GM19455 (cell line): ENCODE data around the gene NOTCH4.
"Not testable (repeated sequence)": the region's sequence is repeated elsewhere in the genome, so short reads cannot be mapped to it uniquely, and the experiment has no call there.

ENCODE experiments used
- ATAC-seq: cut with Tn5 transposase; IDR thresholded peaks from one replicate; pipeline ENCODE4 v1.9.1; 2021; ENCODE audit not compliant: unreplicated experiment

NOTCH4 gene

DNA sequence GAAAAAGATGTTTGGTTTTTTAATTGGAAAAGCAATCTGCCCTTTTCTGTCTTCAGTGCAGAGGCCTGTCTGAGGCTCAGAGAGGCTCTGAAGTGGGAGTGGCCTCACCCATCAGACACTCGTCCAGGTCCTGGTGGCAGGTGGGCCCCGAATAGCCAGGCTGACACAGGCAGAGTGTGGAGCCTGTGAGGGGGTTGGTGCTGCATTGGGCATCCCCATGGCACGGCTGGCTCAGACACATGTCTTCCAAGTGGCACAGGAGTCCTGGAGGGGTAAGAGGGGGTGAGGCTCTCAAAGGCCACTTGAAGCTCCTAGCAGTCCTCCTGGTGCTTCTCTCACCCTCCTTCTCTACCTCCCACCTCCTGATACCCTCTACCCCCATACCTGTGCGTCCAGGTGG lies 3.8 kb downstream of the NOTCH4 start:
- ATAC-seq: no peak

DNA sequence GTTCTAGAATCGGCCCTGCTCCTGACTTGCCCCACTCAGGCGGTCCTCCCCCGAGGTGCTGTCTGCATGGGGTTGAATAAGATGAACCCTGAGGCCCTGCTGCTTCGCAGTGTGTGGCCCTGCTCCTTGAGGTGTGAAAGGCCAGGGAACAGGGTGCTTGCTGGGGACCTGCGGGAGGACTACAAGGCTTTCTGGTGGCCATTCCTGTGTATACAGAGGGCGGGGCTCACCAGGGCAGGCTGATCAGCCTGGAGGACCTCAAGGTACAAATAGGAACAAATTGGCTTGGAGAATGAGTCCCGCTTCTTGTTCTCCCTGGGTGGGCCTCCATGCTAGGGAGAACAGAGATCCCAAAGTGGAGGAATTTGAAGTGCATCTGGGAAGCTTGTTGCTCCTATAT lies 5.7 kb downstream of the NOTCH4 start:
- no peak for ATAC-seq

DNA sequence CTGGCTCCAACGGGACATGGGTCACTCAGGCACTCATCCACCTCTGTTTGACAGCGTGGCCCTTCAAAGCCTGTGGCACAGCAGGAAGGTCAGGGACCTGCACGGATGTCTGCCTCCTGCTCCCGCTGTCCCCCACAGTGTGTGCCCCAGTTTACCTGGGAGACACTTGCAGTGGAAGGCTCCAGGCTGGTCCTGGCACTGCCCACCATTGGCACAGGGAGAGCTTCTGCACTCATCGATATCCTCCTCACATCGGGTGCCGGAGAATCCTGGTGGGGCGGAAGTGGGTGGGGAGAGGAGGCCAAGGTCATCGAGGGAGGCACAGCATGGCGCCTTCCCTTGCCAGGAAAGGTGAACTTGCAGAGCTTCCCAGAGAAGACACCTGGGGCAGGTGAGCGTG lies 6.9 kb downstream of the NOTCH4 start:
- no peak for ATAC-seq

DNA sequence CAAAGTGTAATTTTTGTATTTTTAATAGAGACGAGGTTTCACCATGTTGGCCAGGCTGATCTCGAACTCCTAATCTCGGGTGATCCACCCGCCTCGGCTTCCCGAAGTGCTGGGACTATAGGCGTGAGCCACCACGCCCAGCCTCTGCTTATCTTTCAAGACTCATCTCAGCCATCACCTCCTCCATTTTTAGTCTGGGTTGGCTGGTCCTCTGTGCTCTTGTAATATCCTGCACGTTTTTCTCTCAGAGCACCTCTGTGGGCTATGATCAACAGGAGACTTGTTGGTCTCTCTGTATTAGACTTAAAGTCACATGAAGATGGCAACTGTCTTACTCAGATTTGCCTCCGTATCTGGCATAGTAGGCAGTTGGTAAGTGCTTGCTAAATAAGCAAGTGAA lies 7.6 kb downstream of the NOTCH4 start:
- ATAC-seq: no peak

DNA sequence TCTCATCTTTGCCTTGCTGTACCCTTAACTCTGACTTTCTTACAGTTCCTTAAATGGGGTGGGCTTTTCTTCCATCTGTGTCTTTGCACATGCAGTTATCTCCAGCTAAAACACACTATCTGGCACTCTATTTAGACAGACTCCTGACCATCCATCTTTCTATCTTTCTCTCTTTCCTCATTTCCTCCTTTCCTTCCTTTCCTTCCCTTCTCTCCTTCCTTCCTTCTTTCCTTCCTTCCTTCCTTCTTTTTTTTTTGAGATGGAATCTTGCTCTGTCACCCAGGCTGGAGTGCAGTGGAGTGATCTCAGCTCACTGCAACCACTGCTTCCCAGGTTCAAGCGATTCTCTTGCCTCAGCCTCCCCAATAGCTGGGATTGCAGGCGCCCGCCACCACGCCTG lies 8.2 kb downstream of the NOTCH4 start:
- ATAC-seq: no peak

DNA sequence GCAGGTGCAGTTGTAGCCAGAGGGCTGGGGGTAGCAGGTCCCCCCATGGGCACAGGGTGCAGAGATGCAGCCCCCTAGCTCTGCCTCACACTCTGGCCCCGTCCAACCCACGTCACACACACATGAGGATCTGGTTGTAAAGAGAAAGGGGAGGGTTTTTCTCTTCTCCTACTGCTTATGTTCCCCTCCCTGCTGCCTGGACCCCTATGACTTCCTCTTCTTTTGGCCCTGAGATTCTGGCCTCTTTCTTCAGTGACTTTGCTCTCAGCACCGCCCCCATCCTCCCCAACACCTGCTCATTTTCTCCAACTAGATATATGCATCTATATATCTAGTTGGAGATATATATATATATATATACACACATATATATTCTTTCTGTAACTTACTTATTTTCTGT lies 9.7 kb downstream of the NOTCH4 start:
- no peak for ATAC-seq

DNA sequence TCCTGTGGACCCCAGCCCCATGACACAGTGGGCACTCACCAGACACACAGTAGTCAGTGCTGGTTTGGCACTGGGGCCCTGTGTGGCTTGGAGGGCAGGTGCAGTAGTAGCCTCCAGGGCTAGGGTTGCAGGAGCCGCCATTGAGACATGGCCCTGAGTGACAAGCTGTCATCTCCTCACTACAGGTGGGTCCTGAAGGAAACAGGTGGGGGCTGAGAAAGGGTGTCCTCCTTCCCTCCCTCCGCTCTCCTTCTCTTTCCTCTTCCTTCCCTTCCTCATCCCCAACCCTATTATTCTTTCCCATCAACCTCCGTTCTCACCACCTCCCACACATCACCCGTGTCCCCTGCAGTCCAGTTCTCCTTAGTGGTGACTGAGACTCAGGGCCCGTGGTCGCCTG lies 10.2 kb downstream of the NOTCH4 start:
- no peak for ATAC-seq

DNA sequence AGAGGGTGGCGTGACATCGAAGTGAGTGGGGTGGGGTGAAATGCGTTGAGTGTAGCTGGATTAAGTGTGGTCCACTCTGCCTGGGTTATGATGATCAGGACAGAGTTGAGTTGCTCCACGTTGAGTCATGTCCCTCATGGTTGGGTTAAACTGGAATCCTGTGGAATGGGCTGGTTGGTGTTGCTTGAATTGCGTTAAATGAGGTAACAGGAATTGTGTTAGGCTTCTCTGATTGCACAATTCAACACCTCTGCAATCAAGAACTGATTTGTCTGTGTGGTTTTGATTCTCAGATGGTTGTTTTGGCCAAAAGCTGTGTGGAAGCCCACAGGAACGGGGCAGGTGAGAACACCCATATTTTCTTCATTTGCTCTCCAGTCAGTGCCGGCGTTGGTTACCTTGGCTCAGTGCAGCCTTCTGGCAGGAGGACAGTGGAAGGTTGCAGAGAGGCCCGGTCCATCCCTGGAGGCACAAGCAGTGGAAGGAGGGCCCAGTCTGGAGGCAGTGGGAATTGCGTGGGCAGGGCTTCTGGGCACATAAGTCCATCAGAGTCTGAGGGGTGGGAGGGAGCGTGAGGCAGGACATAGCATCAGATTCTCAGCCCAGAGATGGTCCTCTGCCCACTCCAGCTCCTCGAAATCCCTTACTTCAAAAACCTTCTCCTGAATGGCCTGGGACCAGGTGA lies 11.6 kb downstream of the NOTCH4 start:
- ATAC-seq: no peak

DNA sequence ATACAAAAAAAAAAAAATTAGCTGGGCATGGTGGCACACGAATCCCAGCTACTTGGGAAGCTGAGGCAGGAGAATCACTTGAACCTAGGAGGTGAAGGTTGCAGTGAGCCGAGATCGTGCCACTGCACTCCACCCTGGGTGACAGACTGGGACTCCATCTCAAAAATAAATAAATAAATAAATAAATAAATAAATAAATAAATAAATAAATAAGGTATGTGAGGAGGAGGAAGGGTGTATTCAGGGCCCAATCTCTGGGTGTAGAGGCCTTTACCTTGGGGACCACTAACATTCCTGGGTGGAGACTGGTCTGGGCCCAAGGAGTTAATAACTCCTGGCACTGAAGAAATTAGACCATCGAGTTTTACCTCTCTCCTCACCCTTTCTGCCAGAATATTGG lies 12.4 kb downstream of the NOTCH4 start:
- ATAC-seq: not testable (repeated sequence)

DNA sequence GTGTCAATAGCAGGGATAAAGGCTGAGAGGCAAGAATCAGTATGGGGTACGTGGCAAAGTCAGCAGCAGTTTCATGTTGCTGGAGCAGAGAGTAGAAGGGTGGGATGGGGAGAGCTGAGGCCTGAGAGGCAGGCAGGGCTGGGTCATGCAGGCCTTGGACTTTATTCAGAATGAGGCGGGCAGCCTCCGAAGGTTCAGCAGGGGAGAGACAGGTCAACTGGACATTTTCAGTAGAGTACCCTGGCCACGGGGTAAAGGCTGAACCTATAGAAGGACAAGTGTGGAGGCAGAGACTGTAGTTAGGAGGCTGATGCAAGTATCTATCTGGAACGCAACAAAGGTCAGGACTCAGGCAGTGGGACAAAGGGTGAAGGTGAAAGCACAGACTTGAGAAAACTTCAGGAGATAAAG lies 13.7 kb downstream of the NOTCH4 start:
- no peak for ATAC-seq

DNA sequence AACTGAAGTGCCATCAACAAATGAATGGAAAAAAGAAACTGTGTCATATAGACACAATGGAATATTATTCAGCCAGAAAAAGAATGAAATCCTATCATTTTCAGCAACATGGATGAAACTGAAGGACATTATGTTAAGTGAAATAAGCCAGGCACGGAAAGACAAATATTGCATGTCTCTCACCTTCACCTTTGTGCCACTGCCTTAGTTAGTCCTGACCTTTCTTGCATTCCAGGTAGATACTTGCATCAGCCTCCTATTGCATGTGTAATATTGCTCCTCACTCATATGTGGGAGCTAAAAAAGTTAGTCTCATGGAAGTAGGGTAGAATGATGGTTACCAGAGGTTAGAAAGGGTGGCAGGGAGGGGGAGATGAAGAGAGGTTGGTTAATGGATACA lies 14.9 kb downstream of the NOTCH4 start:
- no peak for ATAC-seq

DNA sequence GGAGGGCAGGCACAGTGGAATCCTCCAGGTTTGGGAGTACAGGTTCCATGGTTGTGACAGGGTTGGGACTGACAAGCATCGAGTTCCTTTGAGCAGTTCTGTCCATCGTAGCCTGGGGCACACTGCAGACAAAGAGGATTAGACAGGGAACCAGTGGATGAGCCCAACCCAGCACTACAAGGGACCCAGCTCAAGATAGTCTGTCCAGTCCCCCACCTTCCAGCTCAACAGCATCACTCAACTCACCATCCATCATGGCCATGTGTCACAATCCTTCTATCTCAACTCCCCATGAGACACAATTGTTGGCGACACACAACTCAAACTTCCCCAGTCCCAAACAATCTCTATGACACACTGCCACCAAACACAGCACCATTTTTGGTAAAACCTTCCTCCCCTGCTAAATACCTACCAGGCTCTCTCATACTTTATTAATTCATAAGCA lies 19.6 kb downstream of the NOTCH4 start:
- ATAC-seq: no peak

DNA sequence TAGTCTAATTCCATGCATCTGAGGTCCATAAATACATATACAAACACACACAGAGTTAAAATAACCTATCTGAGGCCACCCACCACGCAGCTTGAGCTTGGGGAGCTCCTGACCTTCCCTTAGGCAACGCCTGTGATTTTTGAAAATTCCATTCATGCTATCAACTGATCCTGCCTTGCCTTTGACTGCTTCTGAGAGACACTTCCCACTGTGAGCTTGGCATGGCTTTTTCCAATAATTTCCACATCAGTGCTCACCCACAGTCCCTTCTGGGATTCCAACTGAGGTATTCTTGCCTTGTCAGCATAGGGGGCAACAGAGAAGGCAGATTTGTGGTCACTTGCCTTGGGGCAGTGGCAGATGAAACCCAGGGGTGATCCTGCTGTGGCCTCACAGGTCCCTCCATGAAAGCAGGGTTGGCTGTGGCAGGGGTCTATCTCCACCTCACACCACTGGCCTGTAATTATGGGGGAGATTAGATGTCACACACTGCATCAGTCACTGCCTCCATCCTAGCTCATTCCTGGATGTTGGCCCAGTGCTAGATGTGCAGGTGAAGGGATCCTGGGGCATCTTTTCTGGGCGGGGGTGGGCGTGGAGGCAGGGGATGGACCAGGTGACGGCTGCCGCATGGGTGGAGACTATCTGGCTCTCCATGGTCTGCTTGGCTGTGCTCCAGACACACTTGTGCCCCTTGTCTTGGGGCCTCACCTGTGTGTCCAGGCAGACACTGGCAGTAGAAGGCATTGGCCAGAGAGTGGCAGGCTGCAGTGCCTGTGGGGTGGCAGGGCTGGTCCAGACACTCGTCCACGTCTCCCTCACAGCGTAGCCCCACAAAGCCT lies 20.2 kb downstream of the NOTCH4 start:
- no peak for ATAC-seq

DNA sequence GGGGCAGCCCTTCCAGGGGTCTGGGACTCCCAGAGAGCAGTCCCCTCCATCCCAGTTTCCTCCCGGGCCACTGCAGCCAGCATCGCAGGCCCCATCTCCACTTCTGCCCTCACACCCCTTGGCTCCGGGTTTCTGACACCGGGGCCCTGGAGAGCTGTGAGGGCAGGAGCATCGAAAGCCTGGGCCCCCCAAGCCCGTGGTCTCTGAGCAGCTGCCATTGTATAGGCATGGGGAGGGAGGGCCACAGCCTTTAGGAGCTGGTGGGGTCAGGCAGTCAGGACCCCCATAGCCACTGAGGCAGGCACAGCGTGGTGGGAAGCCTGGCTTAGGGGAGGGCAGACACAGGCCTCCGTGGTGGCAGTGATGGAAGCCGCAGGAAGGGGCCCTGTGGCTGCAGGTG lies 21.7 kb downstream of the NOTCH4 start:
- ATAC-seq: no peak

DNA sequence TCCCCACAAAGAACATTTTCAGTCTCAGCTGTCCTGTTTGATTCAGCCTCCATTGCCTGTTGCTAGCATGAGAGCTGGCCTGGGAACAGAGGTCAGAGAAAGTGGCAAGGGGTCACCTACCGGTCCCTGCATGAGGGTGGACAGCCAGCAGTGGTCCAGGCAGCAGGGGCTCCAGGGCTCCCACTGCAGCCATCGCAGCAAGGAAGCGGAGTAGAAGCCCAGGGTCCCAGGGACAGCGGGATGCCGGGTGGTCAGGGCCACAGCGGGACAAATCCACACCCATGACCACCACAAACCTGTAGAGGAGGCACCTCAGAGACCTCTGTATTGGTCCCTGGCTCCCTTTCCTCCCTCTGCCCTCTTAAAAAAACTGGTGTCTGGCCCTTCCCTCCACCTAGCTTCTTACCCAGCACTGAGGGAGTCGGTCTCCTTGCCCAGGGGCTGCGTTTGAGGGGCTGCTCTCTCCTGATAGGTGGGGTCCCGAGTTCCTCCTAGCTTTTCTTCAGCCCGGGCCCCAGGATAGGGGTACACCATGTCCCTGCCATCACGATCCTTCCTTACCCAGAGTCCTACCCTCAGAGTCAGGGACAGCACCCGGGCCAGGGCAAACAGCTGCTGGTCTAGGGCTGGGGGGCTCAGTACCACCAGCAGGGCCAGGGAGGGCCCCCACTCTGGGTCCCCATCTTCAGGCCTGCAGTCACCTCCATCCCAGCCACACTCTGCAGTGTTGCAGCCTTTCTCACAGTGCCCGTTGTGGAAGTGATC lies 23.0 kb downstream of the NOTCH4 start:
- no peak for ATAC-seq

DNA sequence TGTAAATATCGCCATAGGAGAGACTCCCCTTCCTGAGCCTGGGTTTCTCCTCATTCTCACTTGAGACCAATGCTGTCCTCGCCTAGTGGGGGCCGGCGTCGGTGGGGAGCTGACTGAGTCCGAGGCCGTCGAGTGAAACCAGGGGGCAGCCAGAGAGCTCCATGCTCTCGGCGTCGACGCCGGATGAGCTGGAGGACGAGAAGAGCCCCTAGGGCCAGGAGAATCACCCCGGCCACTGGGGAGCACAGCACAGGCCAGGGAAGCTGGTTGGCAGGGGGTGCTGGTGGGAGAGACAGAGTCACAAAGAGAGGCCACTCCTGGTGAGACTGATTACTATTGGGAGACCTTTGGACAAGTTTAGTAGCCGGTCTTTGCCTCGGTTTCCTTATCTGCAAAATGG lies 25.0 kb downstream of the NOTCH4 start:
- no peak for ATAC-seq

DNA sequence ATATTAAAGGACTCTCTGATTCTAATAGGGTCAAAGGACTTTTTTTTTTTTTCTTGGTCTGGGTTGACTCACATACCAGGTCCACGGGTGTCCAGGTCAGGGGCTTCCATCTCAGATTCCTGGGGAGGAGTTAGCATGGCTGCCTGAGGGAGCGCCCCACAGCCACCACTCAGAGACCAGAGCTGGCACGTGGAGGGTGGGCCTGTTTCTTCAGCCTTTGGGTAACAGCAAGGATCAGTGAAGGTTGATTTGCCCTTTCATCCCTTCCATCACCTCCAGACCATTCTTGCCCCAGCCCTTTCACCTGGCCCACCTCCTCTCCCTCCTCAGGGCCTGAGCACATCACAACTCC lies 25.5 kb downstream of the NOTCH4 start:
- no peak for ATAC-seq

DNA sequence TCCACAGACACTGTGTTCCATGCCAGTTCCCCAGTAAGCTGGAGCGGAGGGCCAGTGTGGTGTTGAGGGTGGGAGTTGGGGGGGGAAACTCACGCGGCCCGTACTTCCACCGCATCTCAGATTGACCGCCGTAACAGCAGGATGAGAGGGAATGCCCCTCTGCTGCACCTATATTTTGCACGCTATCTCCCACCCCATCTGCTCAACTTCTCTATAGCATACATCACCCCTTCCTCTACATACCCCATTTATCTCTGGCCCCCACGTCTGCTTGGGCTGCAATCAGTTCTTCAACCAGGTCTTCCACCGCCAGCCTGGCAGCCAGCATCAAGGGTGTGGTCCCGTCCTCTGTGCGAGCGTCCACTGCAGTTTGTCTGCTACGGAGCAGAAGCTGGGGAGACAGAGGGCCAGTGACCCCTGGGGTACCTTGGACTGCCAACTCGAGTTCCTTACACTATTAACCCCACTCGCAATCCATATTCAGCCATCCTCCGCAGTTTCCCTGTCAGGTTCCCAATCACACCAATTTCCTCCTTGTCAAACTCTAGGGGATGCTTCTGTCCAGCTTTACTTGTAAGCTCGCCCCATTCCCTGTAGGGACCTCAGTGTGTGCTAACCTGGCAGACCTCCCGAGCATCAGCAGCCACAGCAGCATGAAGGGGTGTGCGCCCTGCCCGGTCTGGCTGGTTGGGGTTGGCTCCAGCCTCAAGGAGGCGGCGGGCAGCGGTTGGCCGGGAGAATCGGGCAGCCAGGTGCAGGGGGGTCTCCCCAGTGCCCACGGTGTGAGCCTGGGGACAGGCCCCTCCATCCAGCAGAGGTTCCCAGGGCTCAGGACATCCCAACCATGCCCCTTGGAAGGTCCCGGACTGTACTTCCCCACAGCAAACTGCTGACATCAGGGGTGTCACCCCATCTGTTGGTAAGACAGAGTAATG lies 26.9 kb downstream of the NOTCH4 start:
- ATAC-seq: no peak

DNA sequence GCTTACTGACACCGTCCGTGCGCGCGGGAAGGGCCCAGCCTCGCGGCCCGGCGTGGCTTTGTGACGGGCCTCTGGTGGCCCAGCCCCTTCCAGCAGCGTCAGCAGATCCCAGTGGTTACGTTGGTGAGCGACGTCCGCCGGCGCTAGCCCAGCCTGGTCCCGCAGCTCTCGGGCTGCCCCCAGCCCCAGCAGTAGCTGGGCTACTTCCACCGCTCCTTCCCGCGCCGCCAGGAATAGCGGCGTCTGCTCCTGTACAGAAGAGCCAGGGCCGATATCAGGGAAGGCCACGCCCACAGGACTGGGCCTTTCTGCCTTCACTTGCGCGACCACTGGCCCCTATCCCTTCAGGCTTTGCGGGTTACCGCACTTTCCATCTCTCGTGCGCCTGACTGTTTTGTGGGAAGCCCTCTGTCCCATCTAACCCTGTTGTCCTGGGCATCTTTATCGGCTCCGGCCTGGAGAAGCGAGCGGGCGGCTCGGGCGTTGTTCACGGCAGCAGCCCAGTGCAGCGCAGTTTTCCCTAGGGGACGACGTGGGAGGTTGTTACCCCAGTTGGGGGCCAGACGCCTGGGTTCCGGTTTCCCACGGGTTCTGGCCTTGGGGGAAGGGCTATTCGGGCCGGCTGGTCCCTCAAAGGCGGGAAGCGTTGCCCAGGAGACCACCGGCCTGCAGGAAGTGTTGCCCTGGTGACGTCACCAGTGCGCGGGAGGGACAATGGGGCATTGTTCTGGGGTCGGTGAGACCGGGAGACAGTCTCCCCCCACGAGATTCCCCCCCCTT lies 27.8 kb downstream of the NOTCH4 start:
- ATAC-seq: peak; percentile 70

DNA sequence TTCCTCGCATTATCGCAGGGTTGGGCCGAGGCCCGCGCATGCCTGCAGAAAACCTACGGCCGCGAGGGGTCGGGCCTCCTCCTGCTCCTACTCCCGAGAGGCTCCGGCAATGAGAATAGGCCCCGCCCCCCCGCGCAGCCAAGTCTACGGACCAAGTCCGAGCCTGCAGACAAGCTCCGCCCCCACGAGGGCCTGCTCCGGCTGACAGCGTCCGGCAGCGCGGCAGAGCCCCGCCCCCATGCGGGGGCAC lies 28.3 kb downstream of the NOTCH4 start:
- ATAC-seq: peak; percentile 73
